Testis (tissue), 2 donors: ENCODE measurements around the gene YEATS2.

ENCODE experiments used
- POLR2A ChIP-seq: fragments of 450-650 bp; IDR thresholded peaks from one replicate; pipeline ENCODE4 v1.6.1; 2017; ENCODE audit warnings: antibody characterized with exemption, mild to moderate bottlenecking, moderate library complexity
- TF ChIP-seq, protein P1 (sequence below), 3 experiments: fragments of 450-650 bp in 2 of 3; fragments of 200-600 bp in 1 of 3; sonication (generic) in 1 of 3; IDR thresholded peaks; one replicate each; pipeline ENCODE4 v1.5.1; 2016 to 2019; ENCODE audit warnings: antibody characterized with exemption in 3 of 3, mild to moderate bottlenecking in 2 of 3, moderate library complexity in 1 of 3

- TF ChIP-seq POLR2A = no peak
- TF ChIP-seq, protein P1, sequence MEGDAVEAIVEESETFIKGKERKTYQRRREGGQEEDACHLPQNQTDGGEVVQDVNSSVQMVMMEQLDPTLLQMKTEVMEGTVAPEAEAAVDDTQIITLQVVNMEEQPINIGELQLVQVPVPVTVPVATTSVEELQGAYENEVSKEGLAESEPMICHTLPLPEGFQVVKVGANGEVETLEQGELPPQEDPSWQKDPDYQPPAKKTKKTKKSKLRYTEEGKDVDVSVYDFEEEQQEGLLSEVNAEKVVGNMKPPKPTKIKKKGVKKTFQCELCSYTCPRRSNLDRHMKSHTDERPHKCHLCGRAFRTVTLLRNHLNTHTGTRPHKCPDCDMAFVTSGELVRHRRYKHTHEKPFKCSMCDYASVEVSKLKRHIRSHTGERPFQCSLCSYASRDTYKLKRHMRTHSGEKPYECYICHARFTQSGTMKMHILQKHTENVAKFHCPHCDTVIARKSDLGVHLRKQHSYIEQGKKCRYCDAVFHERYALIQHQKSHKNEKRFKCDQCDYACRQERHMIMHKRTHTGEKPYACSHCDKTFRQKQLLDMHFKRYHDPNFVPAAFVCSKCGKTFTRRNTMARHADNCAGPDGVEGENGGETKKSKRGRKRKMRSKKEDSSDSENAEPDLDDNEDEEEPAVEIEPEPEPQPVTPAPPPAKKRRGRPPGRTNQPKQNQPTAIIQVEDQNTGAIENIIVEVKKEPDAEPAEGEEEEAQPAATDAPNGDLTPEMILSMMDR (IDR thresholded peaks at IDR 0.05) = no peak
These were observed 128.0 kb downstream of the YEATS2 start, which contains the start of gene MAP6D1 for GRCh38 chr3:183825456-183826161.
